Thoracic aorta (tissue), 2 donors: ENCODE results near the gene AZI2. TPM values are rescaled to one million over a fixed set of nuclear protein-coding genes. Genes with fewer than 3 reads are reported as not detected.

Source experiments
- ATAC-seq: fragments of 150-250 bp; one replicate; pipeline ENCODE4 v1.8.0; 2017; ENCODE audit warnings: low read depth; ENCODE audit not compliant: insufficient number of reproducible peaks, low FRiP score
- DNase-seq: peaks from one replicate; pipeline ENCODE4 v3.0.0-alpha.2; 2020; ENCODE audit warnings: low spot score
- H3K27ac ChIP-seq, 2 donors: fragments of 200-600 bp; sonication (generic); 1 replicate in 1 of 2; 2 replicates in 1 of 2; pipeline ENCODE4 v1.5.1; 2016; ENCODE audit warnings: mild to moderate bottlenecking in 2 of 2, moderate library complexity in 2 of 2
- H3K27me3 ChIP-seq: fragments of 200-600 bp; sonication (generic); replicated peaks from 2 replicates; pipeline ENCODE4 v1.6.0; 2016; ENCODE audit warnings: mild to moderate bottlenecking; ENCODE audit not compliant: insufficient read depth
- H3K36me3 ChIP-seq: fragments of 200-600 bp; sonication (generic); one replicate; pipeline ENCODE4 v1.5.1; 2016
- H3K4me1 ChIP-seq, 2 donors: fragments of 200-600 bp; sonication (generic); 1 replicate in 1 of 2; 2 replicates in 1 of 2; pipeline versions ENCODE4 v1.5.1 to v1.6.0; 2016; ENCODE audit warnings: low read depth in 2 of 2, mild to moderate bottlenecking in 1 of 2; ENCODE audit not compliant: control insufficient read depth in 1 of 2
- H3K4me3 ChIP-seq: fragments of 200-600 bp; sonication (generic); 2 replicates; pipeline ENCODE4 v1.5.1; 2016; ENCODE audit warnings: mild to moderate bottlenecking
- H3K9me3 ChIP-seq: fragments of 200-600 bp; sonication (generic); 2 replicates; pipeline ENCODE4 v1.5.1; 2016
- CTCF ChIP-seq: fragments of 200-600 bp; sonication (generic); IDR thresholded peaks from one replicate; pipeline ENCODE4 v1.5.1; 2019; ENCODE audit warnings: antibody characterized with exemption
- total RNA-seq, 2 donors: library from RNA; depleted of rRNA; stranded (reverse); fragments of >200 nt; gene quantifications; one replicate each; pipeline versions ENCODE4 v1.1.0 to v1.2.3, GENCODE V29; 2016

AZI2 gene
- total RNA-seq, 2 donors from 2014 or later = 32.2 to 79.8 TPM

GRCh38 chr3:28280781-28281180 is 67.8 kb downstream of the AZI2 start:
- no peak overlapping the region for H3K4me3 ChIP-seq
- no peak for ATAC-seq
- no peak for TF ChIP-seq CTCF

GRCh38 chr3:28279770-28280169 is 68.9 kb downstream of the AZI2 start:
- H3K27ac ChIP-seq = no peak overlapping the region
- TF ChIP-seq CTCF = no peak
- ATAC-seq = no peak
- H3K4me3 ChIP-seq = no peak overlapping the region
- DNase-seq = no peak
- peaks cover 5% of the 10 kb centered on the region for H3K36me3 ChIP-seq
- H3K27me3 ChIP-seq = no peaks in the 10 kb centered on the region
- no peaks in the 10 kb centered on the region for H3K9me3 ChIP-seq
- peaks cover 0 to 5% of the 10 kb centered on the region in 2 donors for H3K4me1 ChIP-seq

More at GRCh38 chr3:28280781-28281180, 67.8 kb downstream of the AZI2 start:
- Histone ChIP-seq H3K4me1 (peaks cover 0 to 5% of the 10 kb centered on the region in 2 donors), H3K36me3 (no peaks in the 10 kb centered on the region), H3K9me3 (no peaks in the 10 kb centered on the region), H3K27me3 (no peaks in the 10 kb centered on the region), H3K27ac (no peak overlapping the region)
- no peak for DNase-seq

- Histone ChIP-seq H3K27me3 (no peaks in the 10 kb centered on the region), H3K36me3 (peaks cover 5% of the 10 kb centered on the region), H3K4me3 (no peak overlapping the region), H3K4me1 (peaks cover 0 to 5% of the 10 kb centered on the region in 2 donors), H3K27ac (no peak overlapping the region), H3K9me3 (no peaks in the 10 kb centered on the region)
- TF ChIP-seq CTCF = no peak
- DNase-seq (no peak), ATAC-seq (no peak)
Measured at GRCh38 chr3:28278918-28279317, 69.7 kb downstream of the AZI2 start.

- ATAC-seq = no peak
- TF ChIP-seq CTCF = no peak
- DNase-seq = no peak
- Histone ChIP-seq H3K4me3 (no peak overlapping the region), H3K27me3 (no peaks in the 10 kb centered on the region), H3K4me1 (no peaks in the 10 kb centered on the region), H3K36me3 (peaks cover 16% of the 10 kb centered on the region), H3K9me3 (peaks cover 7% of the 10 kb centered on the region), H3K27ac (no peak overlapping the region)
Measured at GRCh38 chr3:28273837-28274236, 74.8 kb downstream of the AZI2 start.

Other genes with a start within 250 kb of the AZI2 start
- 1 to 10 TPM; 3.3 to 5.6 TPM for gene CMC1, start 107.2 kb downstream of the AZI2 start, total RNA-seq
- 1 to 10 TPM in 1 of 2 donors, under 1 TPM in 1; 0.81 to 2.7 TPM for gene ZCWPW2, start 103 bp downstream of the AZI2 start, total RNA-seq